ENCODE measurements around the gene SGF29. TPM values are rescaled to one million over a fixed set of nuclear protein-coding genes. Genes with fewer than 3 reads are reported as not detected.
A peak's percentile ranks its signal among the peaks of the same experiment; 100 is the strongest.

SGF29 gene
- polyA plus RNA-seq, 1 experiment: 1.7 TPM

GRCh38 chr16:28534542-28535373, 19.0 kb upstream of the SGF29 start:
- no peak for DNase-seq (ENCODE audit: low read depth, low spot score)
- no peaks in the 10 kb centered on the region for H3K27me3 ChIP-seq (ENCODE audit: control insufficient read depth, insufficient read depth, low read length)
- POLR2A ChIA-PET: no interaction called here
- H3K4me3 ChIP-seq (ENCODE audit: low read depth, low read length): no peak overlapping the region
- no peak for TF ChIP-seq CTCF (IDR thresholded peaks at IDR 0.05; ENCODE audit: low read depth, low read length)
- CTCF ChIA-PET: no interaction called here
- peaks cover 12% of the 10 kb centered on the region for H3K9me3 ChIP-seq (ENCODE audit: control insufficient read depth, insufficient read depth, low read length)
- no peak overlapping the region for H3K27ac ChIP-seq (ENCODE audit: low read depth, low read length)

- ChIA-PET POLR2A (no interaction called here), CTCF (no interaction called here)
- Histone ChIP-seq H3K4me3 (ENCODE audit: low read depth, low read length) (peak overlapping the region; percentile 83), H3K27me3 (ENCODE audit: control insufficient read depth, insufficient read depth, low read length) (no peaks in the 10 kb centered on the region), H3K9me3 (ENCODE audit: control insufficient read depth, insufficient read depth, low read length) (peaks cover 12% of the 10 kb centered on the region), H3K27ac (ENCODE audit: low read depth, low read length) (peak overlapping the region; percentile 31)
- no peak for DNase-seq (ENCODE audit: low read depth, low spot score)
- no peak for TF ChIP-seq CTCF (IDR thresholded peaks at IDR 0.05; ENCODE audit: low read depth, low read length)
Observed at GRCh38 chr16:28537076-28537475, 16.6 kb upstream of the SGF29 start.

GRCh38 chr16:28537964-28538732, 15.6 kb upstream of the SGF29 start:
- POLR2A ChIA-PET: interaction anchor here (0.8 to 1.2 kb wide), 2 partner anchors 10 to 33 kb away, joined by 3 to 4 read pairs; no protein-coding TSS in a partner anchor

GRCh38 chr16:28538733-28539596, 14.8 kb upstream of the SGF29 start, which contains the start of gene NUPR1:
TSS of gene NUPR1 (minus strand) at chr16:28538974. CDS start at chr16:28538907, 67 bp downstream.
- peak within 1 kb of the TSS; percentile 83 for H3K4me3 ChIP-seq (ENCODE audit: low read depth, low read length)
- peak within 1 kb of the TSS; percentile 96 for H3K27ac ChIP-seq (ENCODE audit: low read depth, low read length)
- H3K9me3 ChIP-seq (ENCODE audit: control insufficient read depth, insufficient read depth, low read length): peaks cover 12% of the 10 kb centered on the region
- CTCF ChIA-PET: no interaction called here
- POLR2A ChIA-PET: interaction anchor here (0.8 to 1.2 kb wide), 2 partner anchors 9 to 33 kb away, joined by 3 to 4 read pairs; no protein-coding TSS in a partner anchor
- no peak for TF ChIP-seq CTCF (IDR thresholded peaks at IDR 0.05; ENCODE audit: low read depth, low read length)
- no peaks in the 10 kb centered on the region for H3K27me3 ChIP-seq (ENCODE audit: control insufficient read depth, insufficient read depth, low read length)
- DNase-seq (ENCODE audit: low read depth, low spot score): peak; percentile 97

More at GRCh38 chr16:28537964-28538732, 15.6 kb upstream of the SGF29 start:
- Histone ChIP-seq H3K27me3 (ENCODE audit: control insufficient read depth, insufficient read depth, low read length) (no peaks in the 10 kb centered on the region), H3K9me3 (ENCODE audit: control insufficient read depth, insufficient read depth, low read length) (peaks cover 12% of the 10 kb centered on the region), H3K4me3 (ENCODE audit: low read depth, low read length) (peak overlapping the region; percentile 83), H3K27ac (ENCODE audit: low read depth, low read length) (peak overlapping the region; percentile 96)
- no peak for TF ChIP-seq CTCF (IDR thresholded peaks at IDR 0.05; ENCODE audit: low read depth, low read length)
- CTCF ChIA-PET: no interaction called here
- DNase-seq (ENCODE audit: low read depth, low spot score): no peak
